Lower leg skin (tissue), 4 donors: ENCODE results near the gene C12orf43. TPM values are rescaled to one million over a fixed set of nuclear protein-coding genes. Genes with fewer than 3 reads are reported as not detected.

Source experiments
- DNase-seq, 2 donors: peaks; one replicate each; pipeline ENCODE4 v3.0.0-alpha.2; 2019; ENCODE audit warnings: low spot score in 2 of 2
- H3K4me3 ChIP-seq: fragments of 200-600 bp; sonication (generic); 2 replicates; pipeline ENCODE4 v1.5.1; 2017; ENCODE audit warnings: mild to moderate bottlenecking, low read depth; ENCODE audit not compliant: poor library complexity, severe bottlenecking
- POLR2A ChIP-seq, 2 donors: fragments of 450-650 bp; IDR thresholded peaks; one replicate each; pipeline ENCODE4 v1.6.1; 2016 to 2017; ENCODE audit warnings: antibody characterized with exemption in 2 of 2, mild to moderate bottlenecking in 1 of 2, moderate library complexity in 1 of 2
- WGBS, 2 donors: methylation state at CpG; one replicate each; pipeline ENCODE4 v1.1.5; 2018; 5-methylcytosine and 5-hydroxymethylcytosine counted together
- intact Hi-C: fragments of 100-400 bp; cut with DNase I; formaldehyde crosslinking; loops from one replicate; pipeline ENCODE4 v1.15.0; 2023; ENCODE audit warnings: low total_unique reads
- total RNA-seq, 4 donors: library from RNA; depleted of rRNA; stranded (reverse); fragments of >200 nt; gene quantifications; one replicate each; pipeline ENCODE4 v1.1.0, GENCODE V29; 2016
- TF ChIP-seq, protein P1 (sequence below), 3 donors: fragments of 450-650 bp; IDR thresholded peaks; one replicate each; pipeline ENCODE4 v1.5.1; 2016; ENCODE audit warnings: antibody characterized with exemption in 3 of 3, mild to moderate bottlenecking in 3 of 3, moderate library complexity in 2 of 3

Gene C12orf43
- total RNA-seq, 4 donors from 2014 or later = 4.3 to 8.9 (median 6.1) TPM

GRCh38 chr12:120980800-120981368 is 35.4 kb downstream of the C12orf43 start:
- 72 to 78% methylated on average over 13 of the region's 13 CpGs for WGBS, 2 donors
- DNase-seq = no peak
- no peak overlapping the region for H3K4me3 ChIP-seq
- intact Hi-C loops = no loop called here
- TF ChIP-seq, protein P1, sequence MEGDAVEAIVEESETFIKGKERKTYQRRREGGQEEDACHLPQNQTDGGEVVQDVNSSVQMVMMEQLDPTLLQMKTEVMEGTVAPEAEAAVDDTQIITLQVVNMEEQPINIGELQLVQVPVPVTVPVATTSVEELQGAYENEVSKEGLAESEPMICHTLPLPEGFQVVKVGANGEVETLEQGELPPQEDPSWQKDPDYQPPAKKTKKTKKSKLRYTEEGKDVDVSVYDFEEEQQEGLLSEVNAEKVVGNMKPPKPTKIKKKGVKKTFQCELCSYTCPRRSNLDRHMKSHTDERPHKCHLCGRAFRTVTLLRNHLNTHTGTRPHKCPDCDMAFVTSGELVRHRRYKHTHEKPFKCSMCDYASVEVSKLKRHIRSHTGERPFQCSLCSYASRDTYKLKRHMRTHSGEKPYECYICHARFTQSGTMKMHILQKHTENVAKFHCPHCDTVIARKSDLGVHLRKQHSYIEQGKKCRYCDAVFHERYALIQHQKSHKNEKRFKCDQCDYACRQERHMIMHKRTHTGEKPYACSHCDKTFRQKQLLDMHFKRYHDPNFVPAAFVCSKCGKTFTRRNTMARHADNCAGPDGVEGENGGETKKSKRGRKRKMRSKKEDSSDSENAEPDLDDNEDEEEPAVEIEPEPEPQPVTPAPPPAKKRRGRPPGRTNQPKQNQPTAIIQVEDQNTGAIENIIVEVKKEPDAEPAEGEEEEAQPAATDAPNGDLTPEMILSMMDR (IDR thresholded peaks at IDR 0.05) = no peak

- H3K4me3 ChIP-seq = no peak overlapping the region
- intact Hi-C loops = no loop called here
- 65 to 72% methylated on average over 11 of the region's 11 CpGs for WGBS, 2 donors
- DNase-seq = no peak
- TF ChIP-seq POLR2A (IDR thresholded peaks at IDR 0.05) = no peak
- TF ChIP-seq, protein P1 (IDR thresholded peaks at IDR 0.05) = no peak
Measured at GRCh38 chr12:120979862-120980696, 36.2 kb downstream of the C12orf43 start.

DNA sequence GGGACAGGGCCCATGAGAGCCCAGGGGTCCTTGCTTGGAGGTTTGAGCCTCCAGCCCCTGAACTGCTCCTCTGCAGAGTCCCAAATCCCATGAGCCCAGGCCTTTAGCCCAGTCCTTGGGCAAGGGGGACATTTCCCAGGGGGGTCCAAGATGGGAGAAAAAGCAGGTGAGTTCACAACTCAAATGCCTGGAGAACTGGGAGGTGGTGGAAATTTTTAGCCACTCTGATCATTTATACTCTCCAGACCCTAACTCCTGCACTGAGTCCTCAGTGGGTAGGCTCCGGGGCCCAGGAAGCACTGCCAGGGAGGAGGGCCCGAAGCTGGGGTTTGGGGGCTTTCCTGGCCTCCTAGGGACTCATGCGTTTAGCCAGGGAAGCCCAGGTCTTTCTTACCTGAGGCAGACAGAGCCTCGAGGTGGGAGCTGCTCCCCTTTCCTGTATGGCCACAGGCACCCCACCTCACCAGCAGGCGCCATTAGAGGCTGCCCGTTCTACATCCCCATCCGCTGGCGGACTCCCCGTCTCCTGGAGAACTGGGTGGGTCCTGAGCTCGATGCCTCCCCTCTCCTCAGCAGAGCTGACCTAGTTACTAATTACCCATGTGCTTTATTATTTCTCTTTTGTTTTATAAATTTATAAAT is 36.9 kb downstream of the C12orf43 start:
- DNase-seq = no peak
- H3K4me3 ChIP-seq = no peak overlapping the region
- TF ChIP-seq POLR2A (IDR thresholded peaks at IDR 0.05) = no peak
- TF ChIP-seq, protein P1 (IDR thresholded peaks at IDR 0.05) = no peak
- 89 to 93% methylated on average over 10 of the region's 10 CpGs for WGBS, 2 donors
- intact Hi-C loops = no loop called here

GRCh38 chr12:120978296-120979219 is 37.7 kb downstream of the C12orf43 start, which contains the start of gene HNF1A:
HNF1A (plus strand) TSS chr12:120978543; CDS start chr12:120978769, 226 bp downstream.
- DNase-seq = no peak
- intact Hi-C loops = no loop called here
- 83 to 86% methylated on average over 38 to 40 of the region's 40 CpGs for WGBS, 2 donors
- no peak within 1 kb of the TSS for H3K4me3 ChIP-seq
- TF ChIP-seq POLR2A (IDR thresholded peaks at IDR 0.05) = no peak
- TF ChIP-seq, protein P1 (IDR thresholded peaks at IDR 0.05) = no peak

DNA sequence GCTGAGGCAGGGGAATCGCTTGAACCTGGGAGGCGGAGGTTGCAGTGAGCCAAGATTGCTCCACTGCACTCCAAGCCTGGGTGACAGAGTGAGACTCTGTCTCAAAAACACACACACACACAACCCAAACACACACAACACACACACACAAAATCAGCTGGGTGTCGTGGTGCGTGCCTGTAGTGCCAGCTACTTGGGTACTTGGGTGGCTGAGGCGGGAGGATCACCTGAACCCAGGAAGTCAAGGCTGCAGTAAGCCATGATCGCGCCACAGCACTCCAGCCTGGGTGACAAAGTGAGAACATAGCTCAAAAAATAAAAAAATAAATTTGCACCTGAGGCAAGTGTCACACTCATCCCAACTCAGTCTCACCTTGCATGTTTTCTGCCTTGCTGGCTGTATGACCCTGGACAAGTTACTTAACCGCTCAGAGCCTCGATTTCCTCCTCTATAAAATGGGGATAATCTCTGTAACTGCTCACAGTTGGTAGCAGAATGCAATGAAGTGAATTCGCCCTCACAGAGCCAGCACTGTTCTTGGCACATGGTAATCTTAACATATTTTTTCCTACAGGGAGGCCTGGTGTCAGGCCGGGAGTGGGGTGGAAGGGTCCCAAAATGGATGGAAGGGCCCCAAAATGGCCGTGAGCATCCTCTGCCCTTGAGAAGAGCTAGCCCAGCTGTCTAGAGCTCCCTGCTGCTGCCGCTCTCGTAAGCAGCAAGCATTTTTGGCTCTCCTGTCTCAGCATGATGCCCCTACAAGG is 38.6 kb downstream of the C12orf43 start:
- TF ChIP-seq, protein P1 (IDR thresholded peaks at IDR 0.05) = no peak
- no peak for TF ChIP-seq POLR2A (IDR thresholded peaks at IDR 0.05)
- WGBS, 2 donors = 91 to 92% methylated on average over 14 of the region's 14 CpGs
- H3K4me3 ChIP-seq = no peak overlapping the region
- DNase-seq = no peak
- intact Hi-C loops = no loop called here
